Measurements from ENCODE around the gene SHANK1. TPM values are rescaled to one million over a fixed set of nuclear protein-coding genes. Genes with fewer than 3 reads are reported as not detected.
A peak's percentile ranks its signal among the peaks of the same experiment; 100 is the strongest.

SHANK1 gene
- polyA plus RNA-seq, 1 donor from 2014 or later, result not detected

GRCh38 chr19:50657712-50658440 is 61.7 kb downstream of the SHANK1 start:
- H3K27ac Mint-ChIP-seq, result peak overlapping the region in 1 of 3 donors; percentile 72
- H3K4me3 Mint-ChIP-seq, result peak overlapping the region; percentile 28 to 81 (median 74)
- H3K9me3 Mint-ChIP-seq, result peaks cover 5 to 24% (median 14%) of the 10 kb centered on the region in 3 donors
- H3K27me3 Mint-ChIP-seq, result peaks cover 28% of the 10 kb centered on the region
- peaks cover 2% of the 10 kb centered on the region for H3K36me3 Mint-ChIP-seq
- H3K4me1 Mint-ChIP-seq, result peaks cover 6 to 13% (median 8%) of the 10 kb centered on the region in 3 donors

DNA sequence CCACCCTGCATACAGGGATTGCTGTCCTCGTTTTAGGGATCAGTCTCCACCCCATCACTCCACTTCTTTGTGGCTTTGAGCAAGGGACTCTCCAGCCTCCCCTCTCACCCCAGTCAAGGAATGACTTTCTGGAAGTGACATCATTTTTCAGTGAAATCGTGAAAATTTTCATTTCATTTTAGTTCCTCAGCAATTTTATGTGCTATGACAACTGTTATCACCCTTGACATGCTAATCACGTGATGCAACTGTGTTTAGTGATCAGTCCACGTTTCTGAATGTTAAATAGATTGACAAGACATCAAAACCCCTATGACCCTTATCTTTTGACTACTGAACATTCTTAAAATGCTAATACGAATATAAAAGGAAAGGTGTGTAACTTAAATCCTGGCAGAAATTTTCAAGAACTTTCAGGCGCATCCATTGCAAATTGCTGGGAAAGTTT is 62.4 kb downstream of the SHANK1 start:
- H3K27me3 Mint-ChIP-seq, result peaks cover 27% of the 10 kb centered on the region
- H3K9me3 Mint-ChIP-seq, result peaks cover 5 to 24% (median 17%) of the 10 kb centered on the region in 3 donors

DNA sequence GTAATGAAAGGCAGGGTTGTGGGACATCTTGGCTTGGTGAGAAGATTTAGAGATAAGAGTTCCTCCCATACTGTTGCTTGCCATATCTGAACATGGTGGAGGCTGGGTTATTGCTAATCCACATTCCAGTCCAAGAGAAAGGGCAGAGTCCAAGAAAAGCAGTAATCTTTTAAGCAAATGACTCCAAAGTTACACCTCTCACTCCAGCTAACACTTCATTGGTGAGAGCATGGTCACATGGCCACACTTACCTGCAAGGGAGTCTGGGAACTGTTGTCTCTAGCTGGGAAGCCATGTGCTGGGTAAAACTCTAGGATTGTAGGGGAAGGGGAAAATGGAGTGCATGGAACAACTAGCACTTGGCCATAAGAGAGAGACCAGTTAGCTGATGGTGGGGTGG is 64.7 kb downstream of the SHANK1 start:
- Mint-ChIP-seq H3K4me3 (no peak overlapping the region), H3K27me3 (peaks cover 23% of the 10 kb centered on the region), H3K36me3 (peaks cover 2% of the 10 kb centered on the region), H3K9me3 (peaks cover 9 to 24% (median 17%) of the 10 kb centered on the region in 3 donors), H3K27ac (no peak overlapping the region), H3K4me1 (peaks cover 6 to 12% (median 8%) of the 10 kb centered on the region in 3 donors)

More for the DNA sequence above, 62.4 kb downstream of the SHANK1 start:
- Mint-ChIP-seq H3K4me3 (peak overlapping the region in 3 of 4 donors; percentile 28 to 81 (median 49)), H3K36me3 (peaks cover 2% of the 10 kb centered on the region), H3K4me1 (peaks cover 6 to 13% (median 8%) of the 10 kb centered on the region in 3 donors), H3K27ac (no peak overlapping the region)

DNA sequence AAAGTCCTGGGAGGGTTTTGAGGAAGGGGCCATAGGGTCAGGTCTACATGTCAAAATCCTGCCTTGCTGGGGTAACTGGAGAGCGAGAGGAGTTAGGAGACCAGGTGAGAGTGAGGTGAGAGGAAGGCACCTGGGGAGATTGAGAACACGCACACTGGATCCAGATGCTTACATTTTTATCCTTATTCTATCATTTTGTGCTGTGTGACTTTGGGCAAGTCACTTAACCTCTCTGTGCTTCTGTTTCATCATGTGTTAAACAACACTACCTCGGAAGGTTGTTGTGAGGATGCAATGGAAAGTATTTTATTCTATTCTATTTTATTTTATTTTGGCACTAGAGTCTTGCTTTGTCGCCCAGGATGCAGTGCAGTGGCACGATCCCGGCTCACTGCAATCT is 66.9 kb downstream of the SHANK1 start:
- Mint-ChIP-seq H3K4me1 (peaks cover 4 to 7% (median 4%) of the 10 kb centered on the region in 3 donors), H3K27ac (no peak overlapping the region), H3K36me3 (peaks cover 2% of the 10 kb centered on the region), H3K9me3 (peaks cover 10 to 18% (median 16%) of the 10 kb centered on the region in 3 donors), H3K4me3 (no peak overlapping the region), H3K27me3 (peaks cover 21% of the 10 kb centered on the region)

DNA sequence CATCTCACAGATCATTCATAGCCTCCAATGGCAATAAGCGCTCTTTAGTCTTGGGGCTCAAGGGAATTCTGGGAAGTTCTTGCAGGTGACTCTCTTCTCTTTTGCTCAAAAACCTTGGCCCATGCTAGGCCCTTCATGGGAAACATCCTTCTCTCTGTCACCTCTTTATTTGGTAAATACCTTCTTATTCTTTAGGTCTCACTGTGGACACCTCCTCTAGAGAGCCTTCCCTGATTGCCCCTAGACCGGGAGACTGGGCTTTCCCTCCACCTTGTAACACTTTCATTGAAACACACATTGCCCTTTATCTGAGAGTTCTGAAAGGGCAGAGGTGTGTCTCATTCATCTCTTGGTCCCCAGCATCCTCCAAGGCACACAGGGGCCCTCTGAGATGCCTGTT is 68.4 kb downstream of the SHANK1 start:
- Mint-ChIP-seq H3K9me3 (peaks cover 5 to 20% (median 13%) of the 10 kb centered on the region in 3 donors), H3K36me3 (peaks cover 2% of the 10 kb centered on the region), H3K27me3 (peaks cover 10% of the 10 kb centered on the region), H3K27ac (no peak overlapping the region), H3K4me1 (no peaks in the 10 kb centered on the region), H3K4me3 (no peak overlapping the region)

DNA sequence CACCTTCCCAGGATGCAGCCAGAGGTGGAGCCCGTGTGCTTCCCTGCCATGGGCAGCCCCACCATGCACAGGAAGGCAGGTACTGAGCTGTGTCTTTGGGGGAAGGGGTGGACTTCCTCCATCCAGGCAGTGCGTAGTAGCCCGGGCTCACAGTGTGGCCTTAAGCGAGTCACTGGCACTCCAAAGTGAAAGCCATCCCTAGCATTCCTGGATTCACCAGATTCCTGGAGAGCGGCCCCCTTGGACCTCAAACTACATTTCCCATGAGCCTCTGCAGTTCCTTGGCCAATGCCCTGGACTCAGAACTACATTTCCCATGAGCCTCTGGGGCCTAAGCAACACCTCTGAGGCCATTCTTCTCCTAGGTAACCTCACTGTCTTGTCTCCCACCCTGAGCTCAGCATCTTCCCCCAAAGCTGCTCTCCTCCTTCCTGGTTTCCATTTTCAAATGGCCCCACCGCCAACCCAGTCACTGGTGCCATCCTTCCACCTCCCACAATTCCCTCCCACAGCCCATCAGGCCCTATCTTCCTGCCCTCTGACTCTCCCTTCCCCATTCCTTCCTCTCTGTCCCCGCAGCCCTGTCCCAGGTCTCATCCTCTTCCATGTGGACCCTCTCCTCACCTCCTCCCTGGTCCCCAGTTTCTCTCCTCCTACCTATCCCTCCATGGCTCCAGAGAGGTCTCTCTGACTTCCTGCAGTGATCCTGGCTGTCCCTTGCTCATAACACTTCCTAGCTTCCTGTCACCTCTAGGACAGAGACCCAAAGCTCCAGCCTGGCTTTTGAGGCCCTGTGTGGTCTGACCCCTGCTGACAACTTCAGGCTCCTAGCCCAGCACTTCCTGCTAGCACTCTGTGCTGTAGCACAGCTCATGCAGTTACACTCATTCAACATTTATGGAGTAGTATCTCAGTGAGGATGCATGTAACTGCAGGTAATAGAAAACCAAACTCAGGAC is 69.9 kb downstream of the SHANK1 start, which contains the start of gene C19orf81:
TSS of gene C19orf81 (plus strand) at position 13 of the 959 bp plus-strand sequence. CDS start at position 13, 0 bp downstream.
- Mint-ChIP-seq H3K9me3 (peaks cover 5 to 11% (median 10%) of the 10 kb centered on the region in 3 donors), H3K4me1 (no peaks in the 10 kb centered on the region), H3K27ac (no peak within 1 kb of the TSS), H3K36me3 (peaks cover 2% of the 10 kb centered on the region), H3K27me3 (peaks cover 8% of the 10 kb centered on the region), H3K4me3 (no peak within 1 kb of the TSS)

DNA sequence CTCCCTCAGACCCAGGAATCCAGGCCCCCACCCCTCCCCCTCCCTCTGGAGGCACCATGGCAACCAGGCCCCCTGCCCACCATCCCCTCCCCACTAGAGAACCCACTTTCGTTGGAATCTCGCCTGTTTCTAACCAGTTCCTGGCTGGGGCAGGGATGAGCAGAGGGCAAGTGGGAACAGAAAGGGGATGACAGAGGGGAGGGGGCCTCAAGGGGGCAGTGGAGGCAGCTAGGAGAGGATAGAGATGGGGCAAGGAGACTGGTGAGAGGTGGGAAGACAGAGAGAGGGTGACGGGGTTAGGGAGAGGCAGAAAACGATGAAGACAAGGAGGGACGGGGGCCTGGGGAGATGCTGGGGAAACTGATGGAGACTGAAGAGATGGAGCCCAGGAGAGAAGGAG is 70.9 kb downstream of the SHANK1 start:
- H3K27ac Mint-ChIP-seq, result no peak overlapping the region
- peaks cover 2% of the 10 kb centered on the region for H3K36me3 Mint-ChIP-seq
- H3K9me3 Mint-ChIP-seq, result peaks cover 5 to 10% (median 7%) of the 10 kb centered on the region in 3 donors
- peaks cover 8% of the 10 kb centered on the region for H3K27me3 Mint-ChIP-seq
- no peak overlapping the region for H3K4me3 Mint-ChIP-seq
- no peaks in the 10 kb centered on the region for H3K4me1 Mint-ChIP-seq

DNA sequence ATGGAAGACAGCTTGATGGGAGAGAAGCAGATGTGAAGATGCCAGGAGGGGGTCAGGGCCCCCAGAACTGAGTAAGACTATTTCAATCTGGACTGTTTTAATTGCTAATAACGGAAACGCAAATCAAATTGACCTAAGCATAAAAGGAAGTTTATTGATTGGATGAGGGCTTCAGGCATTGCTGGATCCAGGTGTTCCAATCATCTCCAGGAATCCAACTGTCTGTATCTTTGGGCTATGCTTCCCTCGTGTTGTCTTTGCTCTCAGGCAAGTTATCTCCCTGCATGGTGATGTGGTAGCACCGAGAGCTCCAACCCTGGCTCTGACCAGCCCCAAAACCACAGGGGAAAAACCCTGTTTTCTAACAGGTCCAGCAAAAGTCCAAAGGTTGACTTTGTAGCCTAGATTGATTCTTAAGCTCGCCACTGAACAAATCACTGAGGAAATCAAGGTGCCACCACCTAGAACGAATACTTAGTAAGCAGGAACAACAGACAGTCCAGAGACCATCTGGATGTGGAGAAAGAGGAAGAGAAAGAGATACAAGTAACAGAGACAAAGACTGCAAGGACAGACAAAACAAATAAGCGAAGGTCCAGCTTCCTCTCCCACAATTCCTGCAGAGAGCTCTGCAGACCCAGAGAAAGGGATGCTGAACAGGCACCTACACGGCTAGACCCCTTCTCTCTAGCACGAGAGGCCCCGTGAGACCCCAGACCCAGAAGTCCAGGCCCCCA is 71.6 kb downstream of the SHANK1 start:
- H3K36me3 Mint-ChIP-seq, result no peaks in the 10 kb centered on the region
- H3K27me3 Mint-ChIP-seq, result peaks cover 4% of the 10 kb centered on the region
- H3K9me3 Mint-ChIP-seq, result peaks cover 5 to 10% (median 7%) of the 10 kb centered on the region in 3 donors
- H3K4me1 Mint-ChIP-seq, result no peaks in the 10 kb centered on the region
- no peak overlapping the region for H3K4me3 Mint-ChIP-seq
- no peak overlapping the region for H3K27ac Mint-ChIP-seq

DNA sequence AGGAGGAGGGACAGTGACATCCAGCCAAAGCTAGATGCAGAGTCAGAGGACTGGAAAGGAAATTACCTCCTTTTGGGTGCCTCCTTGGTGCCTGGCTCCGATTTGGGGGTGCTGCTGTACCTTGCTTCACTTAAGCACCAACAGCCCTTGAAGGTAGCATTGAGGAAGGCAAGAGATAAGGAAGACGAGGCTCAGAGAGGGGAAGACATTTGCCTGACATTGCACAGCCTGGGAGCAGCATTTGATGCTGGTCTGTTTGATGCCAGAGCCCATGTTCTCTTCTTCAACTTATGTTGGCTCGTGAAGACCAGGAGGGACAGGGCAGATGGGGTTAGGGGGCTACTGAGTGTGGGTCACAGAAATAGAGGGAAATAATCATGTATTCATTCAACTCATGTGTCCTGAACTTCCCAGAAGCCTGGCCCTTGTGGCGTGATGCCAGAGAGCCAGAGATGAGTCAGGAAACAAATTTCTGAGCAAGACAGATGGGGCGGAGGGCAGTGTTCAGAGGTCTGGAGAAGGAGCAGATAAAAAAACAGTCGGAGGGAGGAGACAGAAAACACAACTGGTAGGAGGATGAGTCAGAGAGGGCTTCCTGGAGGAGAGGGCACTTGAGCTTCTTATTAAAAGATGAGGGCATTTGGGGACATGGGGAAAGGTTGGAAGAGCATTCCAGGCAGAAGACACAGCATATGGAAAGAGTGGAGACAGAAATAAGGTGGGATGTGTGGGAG is 73.4 kb downstream of the SHANK1 start:
- H3K36me3 Mint-ChIP-seq, result peaks cover 1% of the 10 kb centered on the region
- H3K27ac Mint-ChIP-seq, result no peak overlapping the region
- no peak overlapping the region for H3K4me3 Mint-ChIP-seq
- no peaks in the 10 kb centered on the region for H3K4me1 Mint-ChIP-seq
- peaks cover 4 to 11% (median 5%) of the 10 kb centered on the region in 3 donors for H3K9me3 Mint-ChIP-seq
- H3K27me3 Mint-ChIP-seq, result peaks cover 15% of the 10 kb centered on the region

DNA sequence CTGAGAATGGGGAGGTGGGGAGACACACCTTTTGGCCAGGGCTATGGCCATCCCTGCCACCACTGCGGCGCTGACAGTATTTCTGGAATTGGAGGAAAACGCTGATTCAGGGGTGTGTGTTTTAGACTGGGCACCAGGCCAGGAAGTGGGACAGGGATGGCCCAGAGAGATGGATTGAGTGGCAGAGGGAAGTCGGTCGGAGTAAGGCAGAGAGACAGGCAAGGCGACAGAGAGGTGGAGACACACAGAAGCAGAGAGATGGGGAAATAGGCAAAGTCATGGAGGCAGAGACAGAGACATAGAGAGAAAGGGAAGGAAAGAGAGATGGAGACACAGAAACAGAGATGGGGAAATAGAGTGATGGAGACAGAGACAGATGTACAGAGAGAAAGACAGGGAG is 74.5 kb downstream of the SHANK1 start:
- Mint-ChIP-seq H3K4me3 (no peak overlapping the region), H3K4me1 (no peaks in the 10 kb centered on the region), H3K27ac (no peak overlapping the region), H3K9me3 (peaks cover 3 to 10% (median 4%) of the 10 kb centered on the region in 3 donors), H3K36me3 (peaks cover 1% of the 10 kb centered on the region), H3K27me3 (peaks cover 14% of the 10 kb centered on the region)

DNA sequence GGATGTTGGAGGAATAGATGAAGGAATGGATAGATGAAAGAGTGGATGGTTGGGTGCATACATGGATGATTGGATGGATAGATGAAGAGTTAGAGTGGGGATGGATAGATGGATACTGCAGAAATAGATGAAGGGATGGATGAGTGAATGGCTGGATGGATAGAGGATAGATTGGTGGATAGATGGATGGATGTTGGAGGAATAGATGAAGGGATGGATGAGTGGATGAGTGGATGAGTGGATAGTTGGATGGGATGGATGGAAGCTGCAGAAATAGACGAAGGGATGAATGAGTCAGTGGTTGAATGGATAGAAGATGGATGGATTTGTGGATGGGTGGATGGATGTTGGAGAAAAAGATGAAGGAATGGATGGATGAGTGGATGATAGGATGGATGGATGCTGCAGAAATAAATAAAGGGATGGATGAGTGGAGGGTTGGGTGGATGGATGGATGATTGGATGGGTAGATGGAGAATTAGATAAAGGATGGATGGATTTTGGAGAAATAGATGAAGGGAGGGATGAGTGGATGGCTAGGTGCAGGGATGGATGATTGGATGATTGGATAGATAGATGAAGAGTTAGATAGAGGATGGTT is 75.2 kb downstream of the SHANK1 start:
- H3K4me1 Mint-ChIP-seq, result no peaks in the 10 kb centered on the region
- H3K9me3 Mint-ChIP-seq, result peaks cover 0 to 10% (median 4%) of the 10 kb centered on the region in 3 donors
- H3K4me3 Mint-ChIP-seq, result no peak overlapping the region
- H3K27me3 Mint-ChIP-seq, result peaks cover 14% of the 10 kb centered on the region
- H3K36me3 Mint-ChIP-seq, result peaks cover 1% of the 10 kb centered on the region
- no peak overlapping the region for H3K27ac Mint-ChIP-seq

- Mint-ChIP-seq H3K27me3 (peaks cover 38% of the 10 kb centered on the region), H3K4me1 (peaks cover 0 to 3% (median 3%) of the 10 kb centered on the region in 3 donors), H3K27ac (no peak overlapping the region), H3K36me3 (peaks cover 4% of the 10 kb centered on the region), H3K9me3 (peaks cover 0 to 19% (median 2%) of the 10 kb centered on the region in 3 donors), H3K4me3 (peak overlapping the region in 2 of 4 donors; percentile 10 to 69)
These were observed 79.2 kb downstream of the SHANK1 start for GRCh38 chr19:50640368-50640767.
